HL-60 (cell line): Measurements from ENCODE around the gene DMD.

ENCODE experiments used
- DNase-seq, 2 experiments: peaks; one replicate each; pipeline ENCODE4 v3.0.0-alpha.2; 2010 to 2020; ENCODE audit warnings: low read depth in 1 of 2, low spot score in 1 of 2
- H3K27ac ChIP-seq: fragments of 250-450 bp; sonication (Bioruptor Pico); replicated peaks from 2 replicates; pipeline ENCODE4 v1.5.1; 2020; ENCODE audit warnings: mild to moderate bottlenecking, moderate library complexity
- H3K27me3 ChIP-seq: fragments of 250-450 bp; sonication (Bioruptor Pico); 2 replicates; pipeline ENCODE4 v1.5.1; 2021; ENCODE audit warnings: mild to moderate bottlenecking, moderate library complexity; ENCODE audit not compliant: insufficient read depth, poor library complexity, severe bottlenecking
- H3K4me3 ChIP-seq: replicated peaks from 2 replicates; pipeline ENCODE4 v1.5.1; 2011; ENCODE audit warnings: mild to moderate bottlenecking, control low read depth, low read length; ENCODE audit not compliant: insufficient read depth
- GABPA ChIP-seq: IDR thresholded peaks from 2 replicates; pipeline ENCODE4 v1.6.1; 2012; ENCODE audit warnings: low read depth
- POLR2AphosphoS5 ChIP-seq: IDR thresholded peaks from 2 replicates; pipeline ENCODE4 v1.6.1; 2012; ENCODE audit warnings: low read depth
- SPI1 ChIP-seq: IDR thresholded peaks from 2 replicates; pipeline ENCODE4 v1.6.1; 2012; ENCODE audit warnings: low read depth, mild to moderate bottlenecking, borderline replicate concordance
- TF ChIP-seq, protein P1 (sequence below): IDR thresholded peaks from one replicate; pipeline ENCODE4 v1.5.1; 2011; ENCODE audit warnings: low read length, control low read depth, inconsistent platforms; ENCODE audit not compliant: insufficient read depth
- TF ChIP-seq, protein P2 (sequence below): IDR thresholded peaks from 2 replicates; pipeline ENCODE4 v1.6.1; 2012; ENCODE audit warnings: low read depth; ENCODE audit not compliant: insufficient replicate concordance

The DMD gene

DNA sequence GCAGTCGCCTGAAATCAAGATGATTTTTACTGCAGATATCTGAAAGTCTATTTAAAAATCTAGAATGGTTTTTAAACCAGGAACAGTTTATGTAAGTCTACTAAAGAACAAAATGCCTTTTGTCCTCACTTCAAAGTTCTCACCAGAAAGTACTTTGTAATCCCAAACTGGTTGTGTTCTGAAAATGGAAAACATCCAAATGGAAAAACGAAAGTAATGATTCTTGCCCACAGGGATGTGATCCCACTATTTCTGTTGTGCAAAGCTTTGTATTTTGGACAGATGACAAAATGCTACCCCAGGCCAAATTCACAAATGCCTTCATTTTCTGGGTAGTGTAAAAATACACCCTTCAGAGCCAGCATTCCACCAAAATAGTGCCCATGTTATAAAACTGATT is 1874.0 kb downstream of the DMD start:
- no peak for DNase-seq
- no peaks in the 10 kb centered on the region for H3K27me3 ChIP-seq
- TF ChIP-seq, protein P1, sequence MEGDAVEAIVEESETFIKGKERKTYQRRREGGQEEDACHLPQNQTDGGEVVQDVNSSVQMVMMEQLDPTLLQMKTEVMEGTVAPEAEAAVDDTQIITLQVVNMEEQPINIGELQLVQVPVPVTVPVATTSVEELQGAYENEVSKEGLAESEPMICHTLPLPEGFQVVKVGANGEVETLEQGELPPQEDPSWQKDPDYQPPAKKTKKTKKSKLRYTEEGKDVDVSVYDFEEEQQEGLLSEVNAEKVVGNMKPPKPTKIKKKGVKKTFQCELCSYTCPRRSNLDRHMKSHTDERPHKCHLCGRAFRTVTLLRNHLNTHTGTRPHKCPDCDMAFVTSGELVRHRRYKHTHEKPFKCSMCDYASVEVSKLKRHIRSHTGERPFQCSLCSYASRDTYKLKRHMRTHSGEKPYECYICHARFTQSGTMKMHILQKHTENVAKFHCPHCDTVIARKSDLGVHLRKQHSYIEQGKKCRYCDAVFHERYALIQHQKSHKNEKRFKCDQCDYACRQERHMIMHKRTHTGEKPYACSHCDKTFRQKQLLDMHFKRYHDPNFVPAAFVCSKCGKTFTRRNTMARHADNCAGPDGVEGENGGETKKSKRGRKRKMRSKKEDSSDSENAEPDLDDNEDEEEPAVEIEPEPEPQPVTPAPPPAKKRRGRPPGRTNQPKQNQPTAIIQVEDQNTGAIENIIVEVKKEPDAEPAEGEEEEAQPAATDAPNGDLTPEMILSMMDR: no peak
- TF ChIP-seq GABPA (no peak), SPI1 (no peak), POLR2AphosphoS5 (no peak)
- TF ChIP-seq, protein P2, sequence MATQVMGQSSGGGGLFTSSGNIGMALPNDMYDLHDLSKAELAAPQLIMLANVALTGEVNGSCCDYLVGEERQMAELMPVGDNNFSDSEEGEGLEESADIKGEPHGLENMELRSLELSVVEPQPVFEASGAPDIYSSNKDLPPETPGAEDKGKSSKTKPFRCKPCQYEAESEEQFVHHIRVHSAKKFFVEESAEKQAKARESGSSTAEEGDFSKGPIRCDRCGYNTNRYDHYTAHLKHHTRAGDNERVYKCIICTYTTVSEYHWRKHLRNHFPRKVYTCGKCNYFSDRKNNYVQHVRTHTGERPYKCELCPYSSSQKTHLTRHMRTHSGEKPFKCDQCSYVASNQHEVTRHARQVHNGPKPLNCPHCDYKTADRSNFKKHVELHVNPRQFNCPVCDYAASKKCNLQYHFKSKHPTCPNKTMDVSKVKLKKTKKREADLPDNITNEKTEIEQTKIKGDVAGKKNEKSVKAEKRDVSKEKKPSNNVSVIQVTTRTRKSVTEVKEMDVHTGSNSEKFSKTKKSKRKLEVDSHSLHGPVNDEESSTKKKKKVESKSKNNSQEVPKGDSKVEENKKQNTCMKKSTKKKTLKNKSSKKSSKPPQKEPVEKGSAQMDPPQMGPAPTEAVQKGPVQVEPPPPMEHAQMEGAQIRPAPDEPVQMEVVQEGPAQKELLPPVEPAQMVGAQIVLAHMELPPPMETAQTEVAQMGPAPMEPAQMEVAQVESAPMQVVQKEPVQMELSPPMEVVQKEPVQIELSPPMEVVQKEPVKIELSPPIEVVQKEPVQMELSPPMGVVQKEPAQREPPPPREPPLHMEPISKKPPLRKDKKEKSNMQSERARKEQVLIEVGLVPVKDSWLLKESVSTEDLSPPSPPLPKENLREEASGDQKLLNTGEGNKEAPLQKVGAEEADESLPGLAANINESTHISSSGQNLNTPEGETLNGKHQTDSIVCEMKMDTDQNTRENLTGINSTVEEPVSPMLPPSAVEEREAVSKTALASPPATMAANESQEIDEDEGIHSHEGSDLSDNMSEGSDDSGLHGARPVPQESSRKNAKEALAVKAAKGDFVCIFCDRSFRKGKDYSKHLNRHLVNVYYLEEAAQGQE: no peak
- no peak overlapping the region for H3K27ac ChIP-seq
- no peak overlapping the region for H3K4me3 ChIP-seq

DNA sequence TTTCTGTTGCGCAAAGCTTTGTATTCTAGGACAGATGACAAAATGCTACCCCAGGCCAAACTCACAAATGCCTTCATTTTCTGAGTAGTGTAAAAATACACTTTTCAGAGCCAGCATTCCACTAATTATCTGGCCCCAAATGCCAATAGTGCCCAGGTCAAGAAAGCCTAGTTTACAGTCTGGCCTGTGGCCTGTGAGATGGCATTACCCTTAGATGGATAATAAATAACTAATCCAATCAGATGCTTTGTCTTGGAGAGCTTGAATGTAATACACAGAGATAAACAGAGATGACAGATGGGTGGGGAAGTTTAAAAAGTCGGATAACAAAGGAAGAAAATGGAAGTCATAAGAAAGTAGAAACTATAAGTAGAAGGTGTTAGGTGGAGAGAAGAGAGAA is 1874.9 kb downstream of the DMD start:
- TF ChIP-seq SPI1 (no peak), GABPA (no peak), POLR2AphosphoS5 (no peak)
- TF ChIP-seq, protein P1: no peak
- TF ChIP-seq, protein P2: no peak
- Histone ChIP-seq H3K27me3 (no peaks in the 10 kb centered on the region), H3K27ac (no peak overlapping the region), H3K4me3 (no peak overlapping the region)
- DNase-seq: no peak

DNA sequence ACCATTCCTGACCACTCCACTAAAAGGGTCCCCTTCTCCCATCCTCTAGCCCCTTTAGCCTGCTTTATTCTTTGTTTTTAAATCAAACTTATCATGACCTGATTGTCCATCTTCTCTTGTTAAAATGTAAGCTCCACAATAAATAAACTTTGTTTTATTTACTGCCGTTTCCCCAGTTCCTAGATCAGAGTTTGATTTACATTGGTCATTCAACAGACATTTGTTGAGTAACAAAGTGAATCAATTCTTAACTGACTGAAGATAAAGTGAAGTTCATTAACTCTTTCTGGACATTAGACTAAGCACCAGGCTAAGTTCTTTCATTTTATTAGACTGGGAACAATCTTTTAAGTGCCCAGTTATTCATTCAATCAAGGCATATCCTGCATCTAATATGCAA is 1876.4 kb downstream of the DMD start:
- H3K27ac ChIP-seq: no peak overlapping the region
- H3K4me3 ChIP-seq: no peak overlapping the region
- H3K27me3 ChIP-seq: no peaks in the 10 kb centered on the region
- TF ChIP-seq, protein P1: no peak
- TF ChIP-seq, protein P2: no peak
- no peak for TF ChIP-seq SPI1
- TF ChIP-seq POLR2AphosphoS5: no peak
- TF ChIP-seq GABPA: no peak
- no peak for DNase-seq
